Measurements from ENCODE around the gene TEX51.
A peak's percentile ranks its signal among the peaks of the same experiment; 100 is the strongest.

TEX51 gene

GRCh38 chr2:126915903-126916302, 17.2 kb downstream of the TEX51 start:
- DNase-seq, result no peak

DNA sequence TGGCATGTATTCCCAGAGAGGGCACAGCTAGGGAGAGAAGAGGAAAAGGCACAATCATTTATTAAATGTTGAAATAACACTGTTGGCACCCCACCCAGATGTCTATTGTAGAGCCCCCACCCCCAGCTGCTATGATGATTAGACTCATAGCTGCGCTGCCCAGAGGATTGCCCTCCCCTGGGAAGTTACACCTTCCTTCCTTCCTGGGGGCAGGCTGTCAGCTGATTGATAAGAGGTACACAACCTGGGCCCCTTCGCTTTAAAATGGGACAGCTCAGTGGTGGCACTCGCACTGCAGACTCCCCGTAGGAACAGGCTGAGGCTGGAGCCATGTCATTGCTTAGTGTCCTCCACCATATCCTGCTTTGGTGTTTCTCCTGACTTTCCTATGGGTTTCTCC, 18.1 kb downstream of the TEX51 start:
- DNase-seq, result no peak

DNA sequence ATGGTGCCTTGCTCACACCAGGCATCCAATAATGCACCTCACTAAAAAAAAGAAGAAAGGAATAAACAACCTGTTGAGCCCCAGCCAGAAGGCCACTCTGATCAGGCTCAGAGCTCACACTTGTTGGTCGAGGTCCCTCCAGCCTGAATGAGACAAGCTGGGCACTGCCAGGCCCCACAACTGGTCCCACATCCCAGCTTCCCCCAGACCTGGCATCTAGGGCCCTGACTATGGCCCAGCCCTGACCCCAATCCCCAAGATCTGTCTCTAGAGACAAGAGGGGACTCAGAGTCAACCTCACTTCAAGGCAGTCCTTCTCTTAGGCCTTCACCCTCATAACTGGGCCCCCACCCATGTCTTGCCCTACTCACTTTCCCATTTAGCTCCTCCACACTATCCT, 22.4 kb downstream of the TEX51 start:
- DNase-seq, result no peak

- DNase-seq, result no peak
These were observed 32.4 kb downstream of the TEX51 start for GRCh38 chr2:126930970-126931590.

DNA sequence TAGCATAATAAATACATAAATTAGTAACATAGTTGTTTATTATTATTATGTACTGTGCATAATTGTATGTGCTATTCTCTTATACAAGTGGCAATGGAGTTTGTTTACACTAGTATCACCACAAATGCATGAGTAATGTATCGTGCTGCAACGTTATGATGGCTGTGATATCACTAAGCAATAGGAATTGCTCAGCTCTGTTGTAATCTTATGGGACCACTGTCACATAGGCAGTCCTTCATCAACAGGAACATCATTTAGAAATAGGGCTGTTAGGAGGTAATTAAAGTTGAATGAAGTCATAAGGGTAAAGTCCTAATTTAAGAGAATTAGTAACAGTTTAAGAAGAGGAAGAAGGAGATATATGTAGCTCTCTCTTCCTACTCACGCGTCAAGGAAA, 33.8 kb downstream of the TEX51 start:
- DNase-seq, result no peak

- DNase-seq, result no peak
These were observed 34.4 kb downstream of the TEX51 start for GRCh38 chr2:126932966-126933710.

GRCh38 chr2:126933711-126934091, 35.0 kb downstream of the TEX51 start:
- no peak for DNase-seq

DNA sequence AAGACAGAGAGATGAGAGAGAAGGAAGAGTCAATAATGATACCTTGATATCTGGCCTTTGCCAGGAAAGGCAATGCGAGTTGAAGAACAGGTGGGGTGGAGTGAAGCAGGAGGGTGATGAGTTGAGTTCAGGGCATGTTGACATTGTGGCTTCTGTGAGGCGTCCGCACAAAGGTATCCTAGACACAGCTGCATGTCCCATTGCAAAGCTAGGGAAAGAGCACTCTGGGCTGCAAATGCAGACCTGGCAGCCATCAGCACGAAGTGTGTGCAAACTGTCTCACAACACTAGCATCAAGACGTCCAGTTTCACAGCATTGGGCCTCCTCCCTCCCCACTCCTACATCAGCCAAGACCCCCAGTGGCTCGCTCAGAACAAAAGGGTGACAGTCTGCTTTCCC, 36.1 kb downstream of the TEX51 start:
- no peak for DNase-seq

GRCh38 chr2:126935774-126936173, 37.1 kb downstream of the TEX51 start:
- no peak for DNase-seq

GRCh38 chr2:126936219-126936723, 37.6 kb downstream of the TEX51 start:
- DNase-seq, result no peak

DNA sequence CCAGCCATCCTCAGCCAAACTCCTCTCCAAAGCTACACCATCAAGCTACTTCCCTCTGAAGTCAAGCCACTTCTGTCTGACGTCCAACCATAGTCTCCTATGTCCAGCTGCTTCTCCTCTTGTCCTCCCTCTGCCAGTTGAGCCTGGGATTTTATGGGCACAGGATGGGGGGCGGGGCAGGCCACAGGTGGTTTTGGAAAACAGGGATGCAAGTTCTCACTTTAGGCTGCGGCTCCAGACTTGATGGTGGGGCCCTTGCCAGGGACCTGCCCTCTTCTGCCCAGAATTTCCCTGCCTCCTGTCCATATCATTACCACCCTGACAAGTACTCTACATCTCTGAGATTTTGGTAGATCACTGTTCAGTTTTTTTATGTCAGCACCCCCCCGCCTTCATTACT, 41.6 kb downstream of the TEX51 start:
- no peak for DNase-seq

- DNase-seq, result no peak
These were observed 43.9 kb downstream of the TEX51 start for GRCh38 chr2:126942427-126943203.

- DNase-seq, result no peak
These were observed 45.1 kb downstream of the TEX51 start for GRCh38 chr2:126943612-126944348.

- DNase-seq, result peak; percentile 4
These were observed 46.4 kb downstream of the TEX51 start for GRCh38 chr2:126945118-126945517.

GRCh38 chr2:126946318-126947102, 47.8 kb downstream of the TEX51 start:
- peak; percentile 43 for DNase-seq

GRCh38 chr2:126947103-126947429, 48.4 kb downstream of the TEX51 start:
- DNase-seq, result no peak

DNA sequence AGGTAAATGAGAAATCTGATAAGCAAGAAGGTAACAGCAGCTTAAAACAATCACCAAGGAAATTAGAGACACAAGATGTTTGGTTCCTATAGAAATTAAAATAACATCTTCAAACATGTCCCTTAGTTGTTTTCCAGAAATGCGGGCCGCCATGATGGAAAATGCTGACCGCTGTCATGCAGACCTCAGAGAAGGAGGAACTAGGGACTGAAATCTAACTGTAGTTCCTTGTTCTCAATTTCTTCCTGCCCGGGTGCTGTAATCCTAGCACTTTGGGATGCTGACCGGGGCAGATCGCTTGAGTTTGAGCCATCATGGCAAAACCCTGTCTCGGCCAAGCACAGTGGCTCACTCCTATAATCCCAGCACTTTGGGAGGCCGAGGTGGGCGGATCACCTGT, 51.1 kb downstream of the TEX51 start:
- DNase-seq, result no peak

GRCh38 chr2:126950504-126950903, 51.8 kb downstream of the TEX51 start:
- DNase-seq, result no peak
